Keratinocyte (primary cell): ENCODE results near the gene WFDC10A. TPM values are rescaled to one million over a fixed set of nuclear protein-coding genes. Genes with fewer than 3 reads are reported as not detected.

Source experiments
- DNase-seq: peaks from one replicate; pipeline ENCODE4 v3.0.0-alpha.2; 2011; ENCODE audit warnings: low read depth, missing footprints, low spot score
- FAIRE-seq: peaks from 2 replicates; lab custom pipeline; 2011; peaks lifted over from hg19 to GRCh38; lab: Jason Lieb, UNC
- H2AFZ ChIP-seq: 2 replicates; pipeline ENCODE4 v1.6.0; 2012; ENCODE audit warnings: low read length, control low read depth, inconsistent platforms; ENCODE audit not compliant: control insufficient read depth
- H3K27ac ChIP-seq: 2 replicates; pipeline ENCODE4 v1.5.1; 2011; ENCODE audit warnings: low read length; ENCODE audit not compliant: control insufficient read depth, insufficient read depth
- H3K27me3 ChIP-seq: 3 replicates; pipeline ENCODE4 v1.6.0; 2011; ENCODE audit warnings: low read length; ENCODE audit not compliant: control insufficient read depth, insufficient read depth; ENCODE audit errors: extremely low read depth
- H3K36me3 ChIP-seq, 2 experiments: 2 replicates in 1 of 2; 3 replicates in 1 of 2; pipeline ENCODE4 v1.5.1; 2011; ENCODE audit warnings: low read length in 2 of 2, mild to moderate bottlenecking in 1 of 2; ENCODE audit not compliant: control insufficient read depth in 2 of 2, insufficient read depth in 2 of 2; ENCODE audit errors: extremely low read depth in 1 of 2
- H3K4me1 ChIP-seq: 3 replicates; pipeline ENCODE4 v1.5.1; 2011; ENCODE audit warnings: low read length; ENCODE audit not compliant: control insufficient read depth, insufficient read depth; ENCODE audit errors: extremely low read depth
- H3K4me2 ChIP-seq: 3 replicates; pipeline ENCODE4 v1.6.0; 2011; ENCODE audit warnings: low read depth, low read length; ENCODE audit not compliant: control insufficient read depth, insufficient read depth; ENCODE audit errors: extremely low read depth
- H3K4me3 ChIP-seq, 3 experiments: fragments of 200-600 bp in 1 of 3; sonication (generic) in 1 of 3; 2 replicates in 2 of 3; 3 replicates in 1 of 3; pipeline ENCODE4 v1.5.1; 2011 to 2016; ENCODE audit warnings: low read length in 3 of 3, mild to moderate bottlenecking in 3 of 3, control low read depth in 2 of 3, inconsistent platforms in 1 of 3, low read depth in 1 of 3, mixed read lengths in 1 of 3, mixed run types in 1 of 3, moderate library complexity in 1 of 3; ENCODE audit not compliant: control insufficient read depth in 2 of 3, insufficient read depth in 2 of 3; ENCODE audit errors: extremely low read depth in 1 of 3
- H3K79me2 ChIP-seq: 2 replicates; pipeline ENCODE4 v1.6.0; 2012; ENCODE audit warnings: low read length; ENCODE audit not compliant: control insufficient read depth, insufficient read depth
- H3K9ac ChIP-seq: 3 replicates; pipeline ENCODE4 v1.6.0; 2011; ENCODE audit warnings: low read length; ENCODE audit not compliant: control insufficient read depth, insufficient read depth; ENCODE audit errors: extremely low read depth
- H3K9me1 ChIP-seq: 3 replicates; pipeline ENCODE4 v1.6.0; 2011; ENCODE audit warnings: low read length; ENCODE audit not compliant: control insufficient read depth, insufficient read depth; ENCODE audit errors: extremely low read depth
- H3K9me3 ChIP-seq: 2 replicates; pipeline ENCODE4 v1.5.1; 2012; ENCODE audit warnings: low read depth, low read length; ENCODE audit not compliant: control insufficient read depth
- H4K20me1 ChIP-seq: 3 replicates; pipeline ENCODE4 v1.6.0; 2011; ENCODE audit warnings: low read length; ENCODE audit not compliant: control insufficient read depth, insufficient read depth; ENCODE audit errors: extremely low read depth
- EZH2 ChIP-seq: IDR thresholded peaks from one replicate; pipeline ENCODE4 v1.6.1; 2012; ENCODE audit warnings: inconsistent platforms, mild to moderate bottlenecking, low read length, moderate library complexity
- dilution Hi-C: fragments of 300-500 bp; cut with MboI; formaldehyde crosslinking; loops from one replicate; pipeline ENCODE4 v1.7.0; 2020; ENCODE audit warnings: low sequenced_read_pairs; ENCODE audit not compliant: extremely low pct_ligation_motif_present
- polyA plus RNA-seq, 5 experiments: library from polyadenylated mRNA; depleted of rRNA in 3 of 5; stranded (reverse) in 3 of 5; stranded (forward) in 1 of 5; unstranded in 1 of 5; fragments of >200 nt; gene quantifications; 1 replicate in 1 of 5; 2 replicates in 3 of 5; 3 replicates in 1 of 5; pipeline versions ENCODE4 v1.2.1 to v1.2.3, GENCODE V29; 2011 to 2012; ENCODE audit warnings: missing spikeins in 2 of 5, low read depth in 1 of 5, low replicate concordance in 1 of 5
- TF ChIP-seq, protein P1 (sequence below), 3 experiments: IDR thresholded peaks in 1 of 3; conservative IDR thresholded peaks in 1 of 3; optimal IDR thresholded peaks in 1 of 3; 2 replicates in 2 of 3; 3 replicates in 1 of 3; pipeline versions ENCODE3 to v1.5.1; 2011; ENCODE audit warnings: low read length in 3 of 3, mild to moderate bottlenecking in 3 of 3, moderate library complexity in 2 of 3, control low read depth in 1 of 3, inconsistent platforms in 1 of 3; ENCODE audit not compliant: insufficient read depth in 2 of 3; ENCODE audit errors: extremely low read depth in 1 of 3

WFDC10A gene
- polyA plus RNA-seq, 1 donor (not counting 4 experiments of a cell fraction or from before 2014, with no cell fraction given), result not detected

DNA sequence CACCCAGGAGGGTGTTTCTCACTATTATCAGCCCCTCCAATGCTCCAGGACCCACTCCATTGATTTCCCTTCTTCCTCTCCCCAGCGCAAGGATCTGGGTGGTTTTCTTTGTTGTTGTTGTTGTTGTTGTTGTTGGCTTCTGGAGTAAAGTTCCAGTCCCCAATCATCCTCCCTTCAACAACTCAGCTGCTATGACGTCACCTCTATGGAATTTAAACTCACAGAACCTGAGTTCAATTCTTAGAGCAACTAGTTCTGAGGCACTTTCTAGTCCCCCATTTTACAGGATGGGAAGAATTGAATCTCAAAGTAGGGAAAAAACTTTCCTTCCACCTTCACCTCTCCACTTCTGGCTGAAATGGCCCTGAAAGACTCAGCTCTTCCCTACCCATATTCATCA, 40.7 kb upstream of the WFDC10A start:
- Histone ChIP-seq H3K27me3 (no peaks in the 10 kb centered on the region), H3K9me3 (no peaks in the 10 kb centered on the region), H4K20me1 (no peaks in the 10 kb centered on the region), H3K9me1 (no peaks in the 10 kb centered on the region), H2AFZ (no peak overlapping the region), H3K4me3 (no peak overlapping the region), H3K4me2 (no peak overlapping the region), H3K27ac (no peak overlapping the region), H3K9ac (no peak overlapping the region), H3K4me1 (no peaks in the 10 kb centered on the region), H3K36me3 (no peaks in the 10 kb centered on the region), H3K79me2 (no peaks in the 10 kb centered on the region)
- FAIRE-seq (no peak), DNase-seq (no peak)
- dilution Hi-C loops, result no loop called here
- TF ChIP-seq, protein P1, sequence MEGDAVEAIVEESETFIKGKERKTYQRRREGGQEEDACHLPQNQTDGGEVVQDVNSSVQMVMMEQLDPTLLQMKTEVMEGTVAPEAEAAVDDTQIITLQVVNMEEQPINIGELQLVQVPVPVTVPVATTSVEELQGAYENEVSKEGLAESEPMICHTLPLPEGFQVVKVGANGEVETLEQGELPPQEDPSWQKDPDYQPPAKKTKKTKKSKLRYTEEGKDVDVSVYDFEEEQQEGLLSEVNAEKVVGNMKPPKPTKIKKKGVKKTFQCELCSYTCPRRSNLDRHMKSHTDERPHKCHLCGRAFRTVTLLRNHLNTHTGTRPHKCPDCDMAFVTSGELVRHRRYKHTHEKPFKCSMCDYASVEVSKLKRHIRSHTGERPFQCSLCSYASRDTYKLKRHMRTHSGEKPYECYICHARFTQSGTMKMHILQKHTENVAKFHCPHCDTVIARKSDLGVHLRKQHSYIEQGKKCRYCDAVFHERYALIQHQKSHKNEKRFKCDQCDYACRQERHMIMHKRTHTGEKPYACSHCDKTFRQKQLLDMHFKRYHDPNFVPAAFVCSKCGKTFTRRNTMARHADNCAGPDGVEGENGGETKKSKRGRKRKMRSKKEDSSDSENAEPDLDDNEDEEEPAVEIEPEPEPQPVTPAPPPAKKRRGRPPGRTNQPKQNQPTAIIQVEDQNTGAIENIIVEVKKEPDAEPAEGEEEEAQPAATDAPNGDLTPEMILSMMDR (optimal IDR thresholded peaks at IDR 0.05 in 1 of 3, IDR thresholded peaks at IDR 0.05 in 1 of 3, conservative IDR thresholded peaks at IDR 0.05 in 1 of 3; ENCODE audit: extremely low read depth in 1 of 3, insufficient read depth in 2 of 3, low read length in 3 of 3), result no peak
- TF ChIP-seq EZH2, result no peak

GRCh38 chr20:45589725-45590124, 39.8 kb upstream of the WFDC10A start:
- Histone ChIP-seq H3K4me3 (no peak overlapping the region), H3K27ac (no peak overlapping the region), H3K27me3 (peaks cover 3% of the 10 kb centered on the region), H3K4me2 (no peak overlapping the region), H3K4me1 (no peaks in the 10 kb centered on the region), H3K79me2 (no peaks in the 10 kb centered on the region), H3K9me3 (no peaks in the 10 kb centered on the region), H3K36me3 (no peaks in the 10 kb centered on the region), H2AFZ (no peak overlapping the region), H3K9me1 (no peaks in the 10 kb centered on the region), H4K20me1 (no peaks in the 10 kb centered on the region), H3K9ac (no peak overlapping the region)
- TF ChIP-seq, protein P1 (optimal IDR thresholded peaks at IDR 0.05 in 1 of 3, IDR thresholded peaks at IDR 0.05 in 1 of 3, conservative IDR thresholded peaks at IDR 0.05 in 1 of 3; ENCODE audit: extremely low read depth in 1 of 3, insufficient read depth in 2 of 3, low read length in 3 of 3), result no peak
- no peak for TF ChIP-seq EZH2
- DNase-seq (no peak), FAIRE-seq (no peak)
- dilution Hi-C loops, result no loop called here
